IPS-18a (cell line): ENCODE results near the gene DPM3.
A peak's percentile ranks its signal among the peaks of the same experiment; 100 is the strongest.
"Not testable (repeated sequence)": the region's sequence is repeated elsewhere in the genome, so short reads cannot be mapped to it uniquely, and the experiment has no call there.

Experiments used
- H3K27ac ChIP-seq: one replicate; pipeline ENCODE4 v1.5.1; 2013; ENCODE audit warnings: low read length
- H3K27me3 ChIP-seq: one replicate; pipeline ENCODE4 v1.6.1; 2013; ENCODE audit warnings: mild to moderate bottlenecking, low read length; ENCODE audit not compliant: control insufficient read depth, insufficient read depth
- H3K36me3 ChIP-seq: one replicate; pipeline ENCODE4 v1.6.1; 2013; ENCODE audit warnings: low read depth, low read length; ENCODE audit not compliant: control insufficient read depth
- H3K4me1 ChIP-seq: one replicate; pipeline ENCODE4 v1.6.1; 2013; ENCODE audit warnings: low read depth, low read length; ENCODE audit not compliant: control insufficient read depth
- H3K4me3 ChIP-seq: one replicate; pipeline ENCODE4 v1.5.1; 2013; ENCODE audit warnings: low read length
- H3K9ac ChIP-seq: one replicate; pipeline ENCODE4 v1.6.1; 2013; ENCODE audit warnings: mild to moderate bottlenecking, low read length, moderate library complexity
- H3K9me3 ChIP-seq: one replicate; pipeline ENCODE4 v1.6.1; 2013; ENCODE audit warnings: low read depth, low read length; ENCODE audit not compliant: control insufficient read depth

DPM3 gene

GRCh38 chr1:155166471-155167165 is 26.3 kb upstream of the DPM3 start:
- H3K9me3 ChIP-seq = no peaks in the 10 kb centered on the region
- H3K27ac ChIP-seq = no peak overlapping the region
- peak overlapping the region; percentile 9 for H3K9ac ChIP-seq
- H3K36me3 ChIP-seq = peaks cover 16% of the 10 kb centered on the region
- no peaks in the 10 kb centered on the region for H3K27me3 ChIP-seq
- peak overlapping the region; percentile 69 for H3K4me3 ChIP-seq
- H3K4me1 ChIP-seq = peaks cover 12% of the 10 kb centered on the region

- Histone ChIP-seq H3K9ac (peak overlapping the region; percentile 9), H3K4me3 (peak overlapping the region; percentile 53)
Observed at GRCh38 chr1:155166051-155166470, 25.7 kb upstream of the DPM3 start.

GRCh38 chr1:155164625-155165024 is 24.3 kb upstream of the DPM3 start:
- H3K4me3 ChIP-seq, H3K36me3 ChIP-seq, H3K27me3 ChIP-seq, H3K9me3 ChIP-seq, H3K27ac ChIP-seq, H3K9ac ChIP-seq: not testable (repeated sequence)
- H3K4me1 ChIP-seq = peaks cover 12% of the 10 kb centered on the region

More at GRCh38 chr1:155166051-155166470, 25.7 kb upstream of the DPM3 start:
- no peak overlapping the region for H3K27ac ChIP-seq
- H3K9me3 ChIP-seq = no peaks in the 10 kb centered on the region
- peaks cover 12% of the 10 kb centered on the region for H3K4me1 ChIP-seq
- H3K36me3 ChIP-seq = peaks cover 16% of the 10 kb centered on the region
- no peaks in the 10 kb centered on the region for H3K27me3 ChIP-seq

GRCh38 chr1:155163785-155164184 is 23.5 kb upstream of the DPM3 start:
- not testable (repeated sequence) for H3K4me3 ChIP-seq, H3K36me3 ChIP-seq, H3K9me3 ChIP-seq, H3K9ac ChIP-seq, H3K27ac ChIP-seq, H3K27me3 ChIP-seq
- H3K4me1 ChIP-seq = peaks cover 12% of the 10 kb centered on the region

- not testable (repeated sequence) for H3K36me3 ChIP-seq, H3K9me3 ChIP-seq, H3K4me3 ChIP-seq, H3K27ac ChIP-seq, H3K27me3 ChIP-seq, H3K9ac ChIP-seq
- H3K4me1 ChIP-seq = peaks cover 12% of the 10 kb centered on the region
Observed at GRCh38 chr1:155162631-155163030, 22.3 kb upstream of the DPM3 start.

- Histone ChIP-seq H3K4me1 (no peaks in the 10 kb centered on the region), H3K27ac (no peak overlapping the region), H3K9me3 (no peaks in the 10 kb centered on the region), H3K4me3 (no peak overlapping the region), H3K36me3 (no peaks in the 10 kb centered on the region), H3K27me3 (no peaks in the 10 kb centered on the region), H3K9ac (no peak overlapping the region)
Observed at GRCh38 chr1:155160128-155160527, 19.8 kb upstream of the DPM3 start.

GRCh38 chr1:155158991-155159390 is 18.7 kb upstream of the DPM3 start:
- Histone ChIP-seq H3K27ac (no peak overlapping the region), H3K9me3 (no peaks in the 10 kb centered on the region), H3K36me3 (no peaks in the 10 kb centered on the region), H3K4me3 (no peak overlapping the region), H3K27me3 (no peaks in the 10 kb centered on the region), H3K9ac (no peak overlapping the region), H3K4me1 (no peaks in the 10 kb centered on the region)

- not testable (repeated sequence) for H3K4me3 ChIP-seq, H3K36me3 ChIP-seq, H3K27ac ChIP-seq, H3K9ac ChIP-seq, H3K9me3 ChIP-seq, H3K27me3 ChIP-seq, H3K4me1 ChIP-seq
Observed at GRCh38 chr1:155155996-155156643, 15.8 kb upstream of the DPM3 start.

GRCh38 chr1:155145491-155145890 is 5.2 kb upstream of the DPM3 start:
- Histone ChIP-seq H3K4me3 (no peak overlapping the region), H3K4me1 (no peaks in the 10 kb centered on the region), H3K9ac (no peak overlapping the region), H3K27ac (no peak overlapping the region), H3K36me3 (no peaks in the 10 kb centered on the region), H3K27me3 (no peaks in the 10 kb centered on the region), H3K9me3 (no peaks in the 10 kb centered on the region)

GRCh38 chr1:155141749-155142148 is 1.4 kb upstream of the DPM3 start:
- Histone ChIP-seq H3K4me3 (no peak overlapping the region), H3K4me1 (peaks cover 3% of the 10 kb centered on the region)

GRCh38 chr1:155140630-155140953 is 261 bp upstream of the DPM3 start:
- Histone ChIP-seq H3K9me3 (no peaks in the 10 kb centered on the region), H3K36me3 (no peaks in the 10 kb centered on the region), H3K4me1 (peaks cover 3% of the 10 kb centered on the region), H3K27me3 (no peaks in the 10 kb centered on the region), H3K4me3 (peak overlapping the region; percentile 97), H3K27ac (no peak overlapping the region), H3K9ac (peak overlapping the region; percentile 77)

More at GRCh38 chr1:155141749-155142148, 1.4 kb upstream of the DPM3 start:
- Histone ChIP-seq H3K9ac (no peak overlapping the region), H3K36me3 (no peaks in the 10 kb centered on the region), H3K27ac (no peak overlapping the region), H3K27me3 (no peaks in the 10 kb centered on the region), H3K9me3 (no peaks in the 10 kb centered on the region)
